GM12878 (cell line): ENCODE data around the gene SETMAR. TPM values are rescaled to one million over a fixed set of nuclear protein-coding genes. Genes with fewer than 3 reads are reported as not detected.

Experiments
- ATAC-seq: fragments of 200-7000 bp; cut with Tn5 transposase; 3 replicates; pipeline ENCODE4 v1.9.1; 2020; ENCODE audit warnings: mild to moderate bottlenecking, moderate library complexity
- BruUV-seq: library from RNA; stranded (reverse); fragments of 400-500 nt; replicated peaks from 2 replicates; lab custom pipeline; 2021; lab: Mats Ljungman, UMichigan
- CTCF ChIA-PET: fragments of 300-600 bp; sonication (Branson Sonifier 250); formaldehyde crosslinking; extraction: SDS; loops from one replicate; lab custom pipeline; 2021; ENCODE audit warnings: inconsistent platforms; lab: Yijun Ruan, JAX
- POLR2A ChIA-PET: fragments of 350-600 bp; formaldehyde crosslinking; extraction: SDS; loops from one replicate; lab custom pipeline; 2021; ENCODE audit warnings: inconsistent platforms; lab: Charles Lee
- RAD21 ChIA-PET: fragments of 300-600 bp; sonication (Branson Sonifier 250); formaldehyde crosslinking; loops from one replicate; lab custom pipeline; 2023; ENCODE audit warnings: antibody characterized with exemption; ENCODE audit not compliant: unreplicated experiment; lab: Charles Lee
- SMC1A ChIA-PET: fragments of 300-600 bp; sonication (Branson Sonifier 250); formaldehyde crosslinking; loops from one replicate; lab custom pipeline; 2023; ENCODE audit not compliant: unreplicated experiment, uncharacterized antibody; lab: Charles Lee
- DNase-seq: peaks from one replicate; pipeline ENCODE4 v3.0.0-alpha.2; 2011; ENCODE audit warnings: low read depth, low spot score
- FAIRE-seq: peaks from 3 replicates; lab custom pipeline; 2011; peaks lifted over from hg19 to GRCh38; lab: Jason Lieb, UNC
- H2AFZ ChIP-seq: 2 replicates; pipeline ENCODE4 v1.6.0; 2011; ENCODE audit warnings: low read depth, low read length, control low read depth; ENCODE audit not compliant: control insufficient read depth
- H3K27ac ChIP-seq: 2 replicates; pipeline ENCODE4 v1.5.1; 2011; ENCODE audit warnings: control low read depth; ENCODE audit not compliant: control insufficient read depth, insufficient read depth
- H3K27me3 ChIP-seq, 2 experiments: replicated peaks in 1 of 2; 2 replicates each; pipeline versions ENCODE4 v1.6.0 to v1.6.1; 2011; ENCODE audit warnings: low read length in 1 of 2; ENCODE audit not compliant: control insufficient read depth in 2 of 2, insufficient read depth in 2 of 2
- H3K36me3 ChIP-seq, 2 experiments: 2 replicates each; pipeline ENCODE4 v1.5.1; 2011; ENCODE audit warnings: low read length in 1 of 2; ENCODE audit not compliant: control insufficient read depth in 2 of 2, insufficient read depth in 2 of 2
- H3K4me1 ChIP-seq: 2 replicates; pipeline ENCODE4 v1.6.1; 2011; ENCODE audit warnings: mild to moderate bottlenecking, low read length, moderate library complexity, mixed read lengths; ENCODE audit not compliant: control insufficient read depth, insufficient read depth
- H3K4me2 ChIP-seq: 2 replicates; pipeline ENCODE4 v1.6.0; 2011; ENCODE audit warnings: control low read depth; ENCODE audit not compliant: control insufficient read depth, insufficient read depth
- H3K4me3 ChIP-seq: fragments of 200-600 bp; sonication (generic); 2 replicates; pipeline ENCODE4 v1.5.1; 2016
- H3K79me2 ChIP-seq: 2 replicates; pipeline ENCODE4 v1.6.0; 2011; ENCODE audit warnings: low read length; ENCODE audit not compliant: control insufficient read depth, insufficient read depth
- H3K9ac ChIP-seq: 2 replicates; pipeline ENCODE4 v1.8.0; 2011; ENCODE audit warnings: low read length, control low read depth, mixed read lengths; ENCODE audit not compliant: control insufficient read depth, insufficient read depth
- H3K9me3 ChIP-seq: replicated peaks from 3 replicates; pipeline ENCODE4 v1.5.1; 2011; ENCODE audit warnings: mild to moderate bottlenecking, low read length; ENCODE audit not compliant: control insufficient read depth, insufficient read depth
- H4K20me1 ChIP-seq: 2 replicates; pipeline ENCODE4 v1.6.0; 2011; ENCODE audit not compliant: control insufficient read depth, insufficient read depth
- DPF2 ChIP-seq: fragments of 450-650 bp; IDR thresholded peaks from 2 replicates; pipeline ENCODE4 v1.6.1; 2017; ENCODE audit warnings: mild to moderate bottlenecking
- MAX ChIP-seq: IDR thresholded peaks from 2 replicates; pipeline ENCODE4 v1.6.1; 2012; ENCODE audit warnings: low read depth, low read length, improper control_type of control experiment
- PAX5 ChIP-seq: IDR thresholded peaks from 2 replicates; pipeline ENCODE4 v1.6.1; 2011; ENCODE audit warnings: low read depth, low read length, borderline replicate concordance
- POLR2AphosphoS2 ChIP-seq: IDR thresholded peaks from 2 replicates; pipeline ENCODE4 v1.6.1; 2011; ENCODE audit warnings: low read depth, mild to moderate bottlenecking, low read length, improper control_type of control experiment, moderate library complexity
- ZNF207 ChIP-seq: fragments of 450-650 bp; IDR thresholded peaks from 2 replicates; pipeline ENCODE4 v1.6.1; 2014; ENCODE audit warnings: antibody characterized with exemption, mild to moderate bottlenecking, borderline replicate concordance
- ZNF687 ChIP-seq: fragments of 450-650 bp; IDR thresholded peaks from 2 replicates; pipeline ENCODE4 v1.6.1; 2017; ENCODE audit warnings: mild to moderate bottlenecking, moderate library complexity
- WGBS: methylation state at CpG from one replicate; pipeline ENCODE4 v1.1.6; 2016; ENCODE audit warnings: low lambda C conversion rate; ENCODE audit not compliant: insufficient replicate concordance, insufficient coverage; ENCODE audit errors: missing lambda C conversion rate; 5-methylcytosine and 5-hydroxymethylcytosine counted together
- in situ Hi-C: fragments of 300-500 bp; cut with MboI; formaldehyde crosslinking; loops from 9 replicates; pipeline ENCODE4 v1.14.3; 2018; ENCODE audit warnings: mixed read lengths
- intact Hi-C: fragments of 100-400 bp; cut with micrococcal nuclease; formaldehyde crosslinking; loops from one replicate; pipeline ENCODE4 v1.14.2; 2022; ENCODE audit not compliant: unreplicated experiment
- polyA plus RNA-seq, 11 experiments: library from polyadenylated mRNA; depleted of rRNA in 4 of 11; unstranded in 6 of 11; stranded (reverse) in 5 of 11; fragments of >200 nt; fragmentation: Nextera tagmentation in 4 of 11; fragmentation: Illumina TruSeq in 1 of 11; extraction: Ambion mirVana in 4 of 11; extraction: Trizol in 1 of 11; gene quantifications; 1 replicate in 1 of 11; 2 replicates in 10 of 11; pipeline versions ENCODE4 v1.2.1 to v1.2.3, GENCODE V29; 2011 to 2016; ENCODE audit warnings: inconsistent platforms in 2 of 11, missing spikeins in 2 of 11, low read depth in 1 of 11
- total RNA-seq, 4 experiments: library from RNA; depleted of rRNA in 3 of 4; stranded (reverse); fragments of >200 nt in 3 of 4; fragmentation: Illumina TruSeq in 1 of 4; extraction: Trizol in 1 of 4; gene quantifications; 2 replicates each; pipeline versions ENCODE4 v1.2.1 to v1.2.3, GENCODE V29; 2013 to 2021

The SETMAR gene
- total and polyA plus RNA-seq, 10 of the 15 experiments (the other 5 are each of a cell fraction or from before 2014, with no cell fraction given): 7.1 to 25.1 (median 20.3) TPM

GRCh38 chr3:4356546-4357410 is 53.6 kb downstream of the SETMAR start (continued):
- no peak for TF ChIP-seq ZNF687
- no peak for TF ChIP-seq DPF2
- TF ChIP-seq ZNF207: no peak
- TF ChIP-seq PAX5: no peak
- TF ChIP-seq MAX: no peak

GRCh38 chr3:4358273-4358672 is 55.1 kb downstream of the SETMAR start:
- H3K4me1 ChIP-seq: no peaks in the 10 kb centered on the region
- BruUV-seq: no TSS peak
- in situ Hi-C loops: loop anchor here (10.0 kb wide), 1 partner anchor 707 kb away; no protein-coding TSS in a partner anchor
- no peaks in the 10 kb centered on the region; the same call in 2 of the 3 replicates for H3K9me3 ChIP-seq
- no peak overlapping the region for H2AFZ ChIP-seq
- H3K79me2 ChIP-seq: no peaks in the 10 kb centered on the region
- ChIA-PET RAD21 (no interaction called here), CTCF (interaction anchor here (1.0 to 1.1 kb wide), 2 partner anchors 272 to 276 kb away, joined by 3 to 4 read pairs; no protein-coding TSS in a partner anchor), POLR2A (no interaction called here), SMC1A (no interaction called here)
- no peaks in the 10 kb centered on the region; a peak in 1 of 4 replicates for H3K36me3 ChIP-seq
- no peak for TF ChIP-seq POLR2AphosphoS2
- H3K27me3 ChIP-seq: no peaks in the 10 kb centered on the region
- DNase-seq (no peak), ATAC-seq (no peak), FAIRE-seq (no peak)
- H3K4me3 ChIP-seq: no peak overlapping the region
- H3K9ac ChIP-seq: no peak overlapping the region
- H4K20me1 ChIP-seq: no peaks in the 10 kb centered on the region
- intact Hi-C loops: loop anchor here (10.0 kb wide), 1 partner anchor 697 kb away; no protein-coding TSS in a partner anchor
- 79% methylated on average over 4 of the region's 4 CpGs for WGBS
- no peak overlapping the region for H3K27ac ChIP-seq
- no peak overlapping the region for H3K4me2 ChIP-seq
